Duodenal mucosa (tissue), 2 donors: ENCODE results near the gene BCAS3.

ENCODE experiments used
- H3K27ac ChIP-seq: one replicate; pipeline ENCODE4 v1.7.0; 2013; ENCODE audit warnings: low read depth, low read length
- H3K27me3 ChIP-seq, 2 donors: one replicate each; pipeline ENCODE4 v1.7.0; 2013; ENCODE audit warnings: low read length in 2 of 2, control low read depth in 1 of 2; ENCODE audit not compliant: insufficient read depth in 2 of 2, control insufficient read depth in 1 of 2
- H3K36me3 ChIP-seq, 2 donors: one replicate each; pipeline ENCODE4 v1.7.0; 2013; ENCODE audit warnings: low read length in 2 of 2, control low read depth in 1 of 2; ENCODE audit not compliant: insufficient read depth in 2 of 2, control insufficient read depth in 1 of 2
- H3K4me1 ChIP-seq, 2 donors: one replicate each; pipeline ENCODE4 v1.7.0; 2013; ENCODE audit warnings: low read length in 2 of 2, control low read depth in 1 of 2; ENCODE audit not compliant: insufficient read depth in 2 of 2, control insufficient read depth in 1 of 2
- H3K4me3 ChIP-seq, 2 donors: one replicate each; pipeline ENCODE4 v1.7.0; 2013; ENCODE audit warnings: low read length in 2 of 2, low read depth in 1 of 2
- H3K9ac ChIP-seq, 2 donors: one replicate each; pipeline ENCODE4 v1.7.0; 2013; ENCODE audit warnings: low read length in 2 of 2, low read depth in 1 of 2
- H3K9me3 ChIP-seq, 2 donors: one replicate each; pipeline ENCODE4 v1.7.0; 2013; ENCODE audit warnings: low read length in 2 of 2, control low read depth in 1 of 2; ENCODE audit not compliant: control insufficient read depth in 1 of 2

Gene BCAS3

GRCh38 chr17:61387511-61388305 lies 710.1 kb downstream of the BCAS3 start:
- no peaks in the 10 kb centered on the region for H3K36me3 ChIP-seq
- peaks cover 0 to 8% of the 10 kb centered on the region in 2 donors for H3K27me3 ChIP-seq
- no peak overlapping the region for H3K4me3 ChIP-seq
- no peak overlapping the region for H3K9ac ChIP-seq
- H3K27ac ChIP-seq, result no peak overlapping the region
- H3K4me1 ChIP-seq, result peaks cover 0 to 6% of the 10 kb centered on the region in 2 donors
- H3K9me3 ChIP-seq, result no peaks in the 10 kb centered on the region

- Histone ChIP-seq H3K4me1 (peaks cover 0 to 6% of the 10 kb centered on the region in 2 donors), H3K9ac (no peak overlapping the region), H3K9me3 (no peaks in the 10 kb centered on the region), H3K4me3 (no peak overlapping the region), H3K27ac (no peak overlapping the region), H3K27me3 (peaks cover 0 to 8% of the 10 kb centered on the region in 2 donors), H3K36me3 (no peaks in the 10 kb centered on the region)
These were observed 711.1 kb downstream of the BCAS3 start for GRCh38 chr17:61388561-61389356.

GRCh38 chr17:61389670-61390478 lies 712.2 kb downstream of the BCAS3 start:
- Histone ChIP-seq H3K27me3 (peaks cover under 1 to 8% of the 10 kb centered on the region in 2 donors), H3K4me3 (no peak overlapping the region), H3K9ac (no peak overlapping the region), H3K9me3 (no peaks in the 10 kb centered on the region), H3K36me3 (no peaks in the 10 kb centered on the region), H3K4me1 (peaks cover 0 to 6% of the 10 kb centered on the region in 2 donors), H3K27ac (no peak overlapping the region)

GRCh38 chr17:61390479-61390791 lies 712.8 kb downstream of the BCAS3 start:
- no peak overlapping the region for H3K9ac ChIP-seq
- H3K4me3 ChIP-seq, result no peak overlapping the region
- no peaks in the 10 kb centered on the region for H3K9me3 ChIP-seq
- H3K4me1 ChIP-seq, result peaks cover 0 to 6% of the 10 kb centered on the region in 2 donors
- no peaks in the 10 kb centered on the region for H3K36me3 ChIP-seq
- H3K27ac ChIP-seq, result no peak overlapping the region
- H3K27me3 ChIP-seq, result peaks cover 6 to 14% of the 10 kb centered on the region in 2 donors

- no peaks in the 10 kb centered on the region for H3K36me3 ChIP-seq
- peaks cover 19 to 24% of the 10 kb centered on the region in 2 donors for H3K27me3 ChIP-seq
- no peak overlapping the region for H3K4me3 ChIP-seq
- no peaks in the 10 kb centered on the region for H3K9me3 ChIP-seq
- H3K4me1 ChIP-seq, result peaks cover 0 to 6% of the 10 kb centered on the region in 2 donors
- H3K27ac ChIP-seq, result no peak overlapping the region
- H3K9ac ChIP-seq, result no peak overlapping the region
These were observed 714.1 kb downstream of the BCAS3 start for GRCh38 chr17:61391595-61392291.

GRCh38 chr17:61392679-61393078 lies 715.0 kb downstream of the BCAS3 start:
- H3K4me3 ChIP-seq, result no peak overlapping the region
- peaks cover under 1 to 10% of the 10 kb centered on the region in 2 donors for H3K4me1 ChIP-seq
- no peaks in the 10 kb centered on the region for H3K36me3 ChIP-seq
- no peaks in the 10 kb centered on the region for H3K9me3 ChIP-seq
- H3K9ac ChIP-seq, result no peak overlapping the region
- peaks cover 27 to 30% of the 10 kb centered on the region in 2 donors for H3K27me3 ChIP-seq
- H3K27ac ChIP-seq, result no peak overlapping the region

- Histone ChIP-seq H3K4me3 (no peak overlapping the region), H3K9ac (no peak overlapping the region), H3K27me3 (peaks cover 35 to 39% of the 10 kb centered on the region in 2 donors), H3K27ac (no peak overlapping the region), H3K4me1 (peaks cover 5 to 18% of the 10 kb centered on the region in 2 donors), H3K9me3 (no peaks in the 10 kb centered on the region), H3K36me3 (no peaks in the 10 kb centered on the region)
These were observed 715.9 kb downstream of the BCAS3 start for GRCh38 chr17:61393550-61393903.

- Histone ChIP-seq H3K9ac (no peak overlapping the region), H3K27me3 (peaks cover 40 to 43% of the 10 kb centered on the region in 2 donors), H3K4me1 (peaks cover 5 to 18% of the 10 kb centered on the region in 2 donors), H3K4me3 (no peak overlapping the region), H3K27ac (peak overlapping the region; percentile 42), H3K9me3 (no peaks in the 10 kb centered on the region), H3K36me3 (no peaks in the 10 kb centered on the region)
These were observed 716.4 kb downstream of the BCAS3 start for GRCh38 chr17:61393904-61394629.
